GM10847 (cell line): ENCODE measurements around the gene GATD1.

Experiments used
- POLR2A ChIP-seq: IDR thresholded peaks from 2 replicates; pipeline ENCODE4 v1.6.1; 2011; ENCODE audit not compliant: insufficient read length; ENCODE audit errors: extremely low read depth

GATD1 gene

DNA sequence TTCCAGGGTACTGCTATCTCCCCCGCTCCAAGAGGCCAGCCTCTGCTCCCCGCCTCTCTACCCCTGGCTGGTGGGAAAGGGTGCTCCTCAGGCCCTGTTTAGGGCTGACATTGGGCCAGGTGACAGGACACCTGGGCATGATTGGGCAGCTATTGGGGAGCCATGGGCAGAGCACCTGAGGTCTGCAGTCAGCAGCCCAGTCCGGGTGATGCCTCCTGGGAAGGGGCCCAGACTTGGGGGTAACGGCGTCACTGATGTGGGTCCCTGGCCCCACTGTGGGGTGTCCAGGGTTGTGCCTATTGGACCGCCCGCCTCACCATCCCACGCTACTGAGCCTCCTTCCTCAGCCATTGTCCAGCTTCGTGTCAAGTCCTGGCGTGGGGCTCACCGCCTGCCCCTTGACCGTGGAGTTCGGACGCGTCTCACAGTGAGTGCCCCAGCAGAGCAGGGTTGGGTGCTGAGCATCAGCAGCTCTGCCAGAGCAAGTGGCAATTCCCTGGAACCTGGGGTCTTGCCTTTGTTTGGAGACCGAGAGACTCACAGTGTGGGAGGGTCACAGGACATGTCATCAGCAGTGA is 2.8 kb upstream of the GATD1 start:
- TF ChIP-seq POLR2A: no peak

GRCh38 chr11:778976-779954 is 2.0 kb upstream of the GATD1 start:
- no peak for TF ChIP-seq POLR2A

- TF ChIP-seq POLR2A: no peak
Measured at GRCh38 chr11:776561-777287, 563 bp downstream of the GATD1 start.

- no peak for TF ChIP-seq POLR2A
Measured at GRCh38 chr11:776263-776560, 1.1 kb downstream of the GATD1 start.

DNA sequence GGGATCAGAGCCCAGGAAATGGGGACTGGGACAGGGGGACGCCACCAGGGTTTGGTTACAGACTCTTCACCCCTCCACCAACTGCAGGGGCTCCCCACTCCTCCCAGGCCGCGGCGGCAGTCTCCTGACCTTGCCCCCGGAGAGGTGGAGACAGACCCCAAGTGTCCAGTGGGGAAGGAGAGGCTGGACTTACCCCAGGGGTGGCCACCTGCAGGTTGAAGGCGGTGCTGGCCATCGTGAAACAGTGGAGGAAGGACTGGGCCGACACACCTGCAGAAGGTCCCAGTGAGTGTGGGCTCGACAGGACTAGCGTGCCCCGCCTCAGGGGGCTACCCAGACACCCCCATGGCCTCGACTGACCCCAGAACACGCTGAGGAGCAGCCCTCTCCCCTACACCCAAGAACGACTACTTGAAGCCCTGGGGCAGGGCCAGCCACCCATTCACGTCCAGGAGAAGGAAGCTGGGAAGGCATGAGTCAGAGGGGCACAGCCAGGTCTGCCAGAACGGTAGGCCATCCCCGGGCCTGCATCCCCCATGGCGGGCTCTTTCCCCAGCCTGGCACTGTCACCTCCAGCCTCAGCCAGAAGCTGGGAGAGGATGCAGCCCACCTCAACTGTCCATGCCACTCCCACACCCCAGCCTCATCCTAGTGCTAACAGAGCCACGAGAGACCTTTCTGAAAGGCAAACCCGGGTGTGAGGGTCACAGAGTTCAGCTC is 2.3 kb downstream of the GATD1 start:
- TF ChIP-seq POLR2A: no peak

- no peak for TF ChIP-seq POLR2A
Measured at GRCh38 chr11:773830-774229, 3.5 kb downstream of the GATD1 start.

DNA sequence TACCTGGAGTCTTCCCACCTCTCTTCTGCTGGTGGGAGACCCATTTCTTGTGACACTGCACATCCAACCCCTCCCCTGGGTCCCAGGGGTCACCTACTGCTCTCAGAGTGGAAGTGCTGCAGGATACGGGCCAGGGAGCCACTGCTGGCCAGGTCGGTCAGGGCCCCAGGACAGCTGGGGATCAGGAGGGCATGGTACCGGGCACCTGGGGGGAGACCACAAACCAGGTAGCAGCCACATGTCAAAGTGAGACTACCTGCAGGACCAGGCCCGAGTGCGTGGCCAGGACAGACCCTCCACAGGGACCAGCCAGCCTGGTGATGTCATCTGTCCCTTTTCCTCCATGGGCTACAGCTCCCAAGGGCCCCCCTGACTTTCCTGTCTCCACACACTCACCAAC is 3.9 kb downstream of the GATD1 start:
- no peak for TF ChIP-seq POLR2A

DNA sequence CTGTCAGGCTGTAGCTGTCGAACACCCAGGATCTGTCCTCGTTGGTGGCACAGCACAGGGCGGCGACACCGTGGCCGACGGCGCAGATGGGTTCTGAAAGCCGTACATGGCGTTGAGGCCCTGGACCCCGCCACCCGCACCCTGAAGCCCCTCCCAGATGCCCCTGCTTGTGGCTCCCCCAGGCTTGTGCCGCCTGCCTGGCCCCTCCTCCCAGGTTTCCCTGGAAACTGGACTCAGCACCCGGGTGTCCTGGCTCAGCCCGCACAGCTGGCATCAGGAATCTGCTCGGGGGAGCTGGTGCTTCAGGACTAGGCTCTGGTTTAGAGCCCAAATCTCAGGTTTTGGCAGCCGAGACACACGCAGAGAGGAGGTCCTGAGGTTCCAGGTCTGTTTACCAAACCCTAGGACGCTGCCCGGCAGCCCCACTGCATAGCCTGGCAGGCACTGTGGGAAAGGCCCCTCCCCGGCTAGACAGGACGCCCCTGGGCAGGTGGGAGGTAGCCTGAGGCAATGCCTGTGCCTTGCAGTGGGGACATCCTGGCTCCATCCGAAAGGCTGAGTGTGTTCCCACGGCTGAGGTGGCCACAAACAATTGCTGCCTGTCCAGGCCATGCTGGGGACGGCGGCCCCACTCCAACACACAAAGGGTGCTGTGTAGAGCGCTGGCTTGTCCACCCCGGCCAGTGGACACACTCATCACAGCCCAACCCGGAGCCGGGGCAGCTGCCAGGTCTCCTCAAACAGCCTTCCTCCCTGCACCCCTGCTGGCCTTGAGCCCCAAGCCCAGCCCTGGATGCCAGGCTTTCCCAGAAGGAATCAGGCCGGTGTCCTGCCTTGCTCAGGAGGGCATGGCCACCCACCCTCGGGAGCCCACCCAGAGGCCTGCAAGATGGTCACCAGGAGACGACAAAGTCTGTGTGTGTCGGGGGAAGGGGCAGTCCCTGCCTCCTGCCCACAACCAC is 4.6 kb downstream of the GATD1 start:
- no peak for TF ChIP-seq POLR2A

GRCh38 chr11:771617-772204 is 5.6 kb downstream of the GATD1 start:
- no peak for TF ChIP-seq POLR2A

GRCh38 chr11:770642-771616 is 6.4 kb downstream of the GATD1 start:
- TF ChIP-seq POLR2A: no peak

DNA sequence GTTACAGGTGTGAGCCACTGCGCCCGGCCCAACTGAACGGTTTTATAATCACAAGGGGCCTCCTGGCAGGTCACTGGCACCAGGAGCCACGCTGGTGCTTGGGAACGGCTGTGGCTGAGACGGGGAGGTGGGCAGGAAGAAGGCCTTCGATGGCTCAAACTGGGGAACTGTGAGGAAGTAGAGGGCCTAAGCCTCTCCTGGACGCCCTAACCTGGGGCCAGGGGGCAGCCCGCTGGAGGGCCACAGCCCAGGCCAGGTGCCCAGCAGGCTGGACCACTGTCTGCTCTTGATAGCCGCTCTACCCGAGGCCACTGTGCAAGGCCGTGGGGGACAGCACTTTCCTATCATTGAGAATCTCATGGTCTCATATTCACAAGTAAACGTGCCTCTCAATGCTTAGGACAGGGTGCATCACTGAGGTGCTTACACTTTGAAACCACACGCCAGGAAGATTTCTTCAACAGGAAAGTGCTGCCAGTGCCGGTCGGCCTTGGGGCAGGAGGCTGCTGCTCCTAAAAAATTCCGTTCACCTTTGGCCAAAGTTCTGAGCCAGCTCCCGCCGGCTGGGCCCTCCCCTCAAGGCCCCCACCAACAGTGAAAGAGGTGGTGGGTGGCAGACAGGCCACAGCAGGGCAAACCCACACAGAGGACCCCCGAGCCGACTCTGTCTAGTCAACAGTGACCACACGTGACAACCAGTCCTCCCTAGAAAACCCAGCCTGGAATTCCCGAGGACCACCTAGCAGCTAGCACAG is 7.2 kb downstream of the GATD1 start:
- TF ChIP-seq POLR2A: no peak

GRCh38 chr11:767238-767637 is 10.0 kb downstream of the GATD1 start:
- TF ChIP-seq POLR2A: no peak
